GM18520 (cell line): ENCODE results near the gene GZMA.

Experiments
- ATAC-seq: cut with Tn5 transposase; IDR thresholded peaks from one replicate; pipeline ENCODE4 v1.9.1; 2021; ENCODE audit not compliant: unreplicated experiment

The GZMA gene

DNA sequence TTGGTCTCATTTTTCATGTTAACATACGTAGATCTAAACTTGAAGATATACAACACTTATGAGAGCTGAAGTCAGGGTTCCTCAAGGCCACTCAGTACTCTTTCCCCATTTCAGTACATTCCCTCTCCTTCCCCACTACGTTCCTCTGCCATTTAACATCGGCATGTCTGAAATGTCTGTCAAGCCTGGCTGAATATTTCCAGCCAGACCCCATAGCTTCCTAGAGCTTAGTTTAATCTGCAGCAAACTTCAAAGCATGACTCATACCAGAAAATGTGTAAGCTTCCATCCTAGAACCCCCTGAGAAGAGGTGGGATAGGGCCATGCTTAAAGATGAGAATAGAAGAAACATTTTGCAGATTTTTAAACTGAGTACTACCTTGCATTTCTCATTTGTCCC, 6.2 kb downstream of the GZMA start:
- ATAC-seq: no peak

DNA sequence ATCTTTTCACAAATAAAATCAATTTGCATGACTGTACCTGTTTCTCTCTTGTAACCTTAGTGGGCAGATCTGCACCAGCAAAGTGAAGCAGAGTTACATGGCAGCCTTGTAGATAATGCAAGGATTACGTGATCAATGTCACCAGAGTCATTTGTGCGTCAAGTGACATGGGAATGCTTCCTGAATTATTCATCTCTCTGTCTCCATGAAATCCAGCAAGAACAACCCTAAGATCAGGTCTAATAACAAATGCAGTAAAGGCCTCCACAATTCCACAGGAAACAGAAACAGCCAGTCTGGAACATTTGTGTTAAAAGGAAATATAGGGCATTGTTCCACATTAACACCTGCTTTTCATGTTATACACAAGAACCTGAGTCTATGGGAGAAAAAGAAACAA, 7.8 kb downstream of the GZMA start:
- ATAC-seq: no peak

DNA sequence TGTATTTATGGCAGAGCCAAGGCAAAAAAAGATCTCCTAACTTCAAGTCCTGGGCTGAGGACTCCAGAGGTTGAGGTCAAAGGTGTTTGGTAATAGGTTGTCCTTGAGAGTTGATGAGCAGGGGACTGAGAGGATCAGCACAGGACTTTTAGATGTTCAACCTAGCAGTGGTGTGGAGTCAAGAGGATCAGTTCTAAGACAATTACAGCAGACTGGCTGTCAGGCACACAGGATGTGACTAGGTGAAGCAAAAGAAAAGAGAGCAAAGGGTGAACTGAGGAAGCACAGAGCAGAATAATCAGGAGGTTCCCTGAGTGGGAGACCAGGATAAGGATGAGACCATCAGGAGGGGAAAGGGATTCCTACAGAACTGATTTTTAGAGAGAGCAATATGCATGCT, 10.9 kb downstream of the GZMA start:
- ATAC-seq: no peak

DNA sequence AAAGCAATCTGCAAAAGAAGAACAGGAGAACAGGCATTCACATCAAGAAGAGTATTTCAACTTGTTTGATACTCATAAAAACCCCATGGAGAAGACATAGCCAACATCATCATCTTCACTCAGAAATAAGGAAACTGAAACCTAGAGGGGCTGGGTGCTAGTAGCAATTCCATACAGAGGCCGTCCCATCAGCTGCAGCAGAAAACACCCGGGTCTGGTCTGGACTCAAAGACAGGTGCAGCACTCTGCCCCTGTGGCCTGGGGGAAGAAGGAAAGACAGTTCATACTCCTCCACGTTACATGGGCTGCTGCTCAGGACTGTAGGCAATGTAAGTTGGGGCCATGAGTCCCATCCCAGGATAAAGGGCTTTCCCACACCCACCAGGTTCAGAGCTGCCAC, 11.6 kb downstream of the GZMA start:
- no peak for ATAC-seq

DNA sequence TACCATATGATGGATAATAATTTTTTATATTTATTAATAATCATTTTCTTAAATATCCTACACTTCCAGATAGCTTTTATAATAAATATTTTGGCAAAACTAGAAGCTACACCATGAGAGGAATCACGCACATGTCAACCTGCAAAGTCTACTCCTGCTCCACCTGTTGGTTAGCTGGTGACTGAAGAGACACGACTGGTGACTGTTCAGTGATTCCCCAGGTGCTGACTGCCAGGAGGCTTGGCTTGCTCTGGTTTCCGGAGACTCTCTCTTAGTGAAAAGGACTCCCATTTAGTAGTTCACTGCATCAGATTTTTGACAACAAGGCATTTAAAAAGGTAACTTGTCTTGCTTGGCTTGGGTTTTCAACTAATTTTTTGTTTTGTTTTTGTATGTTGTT, 20.9 kb downstream of the GZMA start:
- no peak for ATAC-seq

DNA sequence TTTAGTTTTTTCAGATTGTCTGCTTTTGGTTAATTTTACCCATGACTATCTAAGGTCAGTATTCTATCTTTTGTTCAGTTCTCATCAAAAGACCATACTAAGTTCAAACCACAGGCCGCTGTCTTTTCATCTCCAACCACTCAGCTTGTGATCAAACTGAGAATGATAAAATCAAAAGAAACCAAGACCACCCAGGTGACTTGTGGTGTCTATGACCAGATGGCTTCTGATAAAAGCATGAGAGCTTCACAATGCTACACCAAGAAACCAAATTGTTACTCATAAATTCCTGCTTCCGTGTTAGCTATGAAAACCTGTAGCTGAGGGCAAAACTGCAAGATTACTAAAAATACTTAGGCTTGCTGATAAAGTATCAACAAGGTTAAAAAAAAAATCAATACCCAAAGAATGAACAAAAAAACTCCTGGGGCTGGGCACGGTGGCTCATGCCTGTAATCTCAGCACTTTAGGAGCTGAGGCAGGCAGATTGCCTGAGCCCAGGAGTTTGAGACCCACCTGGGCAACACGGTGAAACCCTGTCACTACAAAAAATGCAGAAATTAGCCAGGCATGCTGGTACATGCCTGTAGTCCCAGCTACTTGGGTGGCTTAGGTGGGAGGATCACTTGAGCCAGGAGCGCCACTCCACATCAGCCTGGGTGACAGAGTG, 31.7 kb downstream of the GZMA start:
- no peak for ATAC-seq

DNA sequence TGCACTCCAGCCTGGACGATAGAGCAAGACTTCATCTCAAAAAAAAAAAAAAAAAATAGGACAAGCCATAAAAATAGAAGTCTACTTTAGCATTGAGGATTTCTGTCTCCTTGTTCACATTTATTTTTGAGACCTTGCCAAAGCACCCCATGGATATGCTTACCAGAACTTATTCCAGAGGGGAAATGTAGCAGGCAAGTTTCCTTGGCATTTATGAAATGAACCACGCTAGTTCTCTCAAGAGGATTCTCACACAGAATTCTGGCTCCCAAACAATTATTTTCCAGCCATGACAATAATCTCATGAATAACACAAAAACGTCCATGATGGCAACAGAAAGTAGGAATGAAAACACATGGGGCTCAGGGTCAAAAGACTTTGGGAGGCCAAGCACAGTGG, 34.1 kb downstream of the GZMA start:
- no peak for ATAC-seq

DNA sequence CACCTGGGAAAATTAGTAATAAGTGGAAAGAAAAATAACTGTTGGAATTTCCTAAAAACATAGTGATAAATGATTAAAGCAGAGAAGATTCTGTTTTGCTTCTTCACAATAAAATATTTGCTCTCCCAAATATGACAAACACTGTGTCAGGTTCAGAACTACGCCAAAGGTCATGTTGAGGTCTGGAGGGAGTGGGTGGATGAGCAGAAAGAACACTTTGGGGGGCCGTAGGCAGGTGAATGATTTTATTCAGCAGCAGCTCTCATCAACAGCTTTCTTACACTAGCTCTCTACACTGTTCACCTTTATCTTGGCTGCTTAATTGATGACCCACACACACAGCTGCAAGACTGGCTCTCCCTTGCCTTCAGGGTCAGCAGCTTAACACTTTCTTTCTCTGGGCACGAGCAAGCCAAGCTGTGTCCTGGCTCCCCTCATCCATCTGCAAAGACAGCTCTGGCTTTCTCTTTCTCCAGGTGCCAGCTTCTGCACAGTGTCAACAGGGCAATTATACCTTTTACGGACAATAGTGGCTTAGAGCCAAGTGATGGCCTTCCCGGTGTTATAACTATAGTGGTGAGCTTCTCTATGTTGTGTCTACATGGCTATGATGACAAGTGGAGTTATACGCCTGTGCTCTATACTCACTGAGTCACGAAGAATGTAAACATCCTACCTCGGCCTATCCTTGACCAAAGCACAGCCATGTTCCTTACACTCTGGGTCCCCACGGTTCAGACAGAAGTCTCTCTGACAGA, 38.6 kb downstream of the GZMA start:
- ATAC-seq: no peak

DNA sequence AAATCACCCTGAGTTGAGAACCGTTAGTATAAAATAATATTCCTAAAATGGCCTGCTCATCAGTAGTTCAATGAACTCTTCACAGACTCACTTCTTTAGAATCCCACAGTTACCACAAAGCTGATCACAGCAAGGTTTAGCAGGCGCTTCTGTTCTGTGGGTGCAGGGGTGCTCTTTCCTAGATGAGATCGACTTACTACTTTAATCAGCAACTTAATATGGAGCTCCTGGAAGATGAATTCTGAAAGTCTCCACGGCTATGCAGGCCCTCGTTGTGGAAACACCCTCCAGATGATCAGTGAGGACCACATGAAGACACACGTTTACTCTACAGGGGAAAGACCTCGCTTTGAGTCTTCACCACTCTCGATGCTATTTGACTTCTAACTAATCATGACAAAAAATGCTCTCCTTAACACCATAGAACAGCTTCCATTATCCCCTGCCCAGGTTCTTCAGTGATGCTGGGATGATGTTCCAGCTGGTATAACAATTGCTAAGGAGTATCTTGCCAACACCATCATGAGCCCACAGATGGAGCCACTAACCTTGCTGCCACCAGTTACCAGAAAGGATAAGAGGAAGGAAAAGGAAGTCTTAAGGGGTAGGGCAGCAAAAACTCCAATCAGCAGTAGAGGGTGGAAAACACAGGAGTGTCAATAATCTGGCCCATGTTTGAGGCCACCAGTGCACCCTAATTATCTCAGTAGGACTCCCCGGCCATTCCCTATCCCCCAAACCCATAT, 39.7 kb downstream of the GZMA start:
- no peak for ATAC-seq

DNA sequence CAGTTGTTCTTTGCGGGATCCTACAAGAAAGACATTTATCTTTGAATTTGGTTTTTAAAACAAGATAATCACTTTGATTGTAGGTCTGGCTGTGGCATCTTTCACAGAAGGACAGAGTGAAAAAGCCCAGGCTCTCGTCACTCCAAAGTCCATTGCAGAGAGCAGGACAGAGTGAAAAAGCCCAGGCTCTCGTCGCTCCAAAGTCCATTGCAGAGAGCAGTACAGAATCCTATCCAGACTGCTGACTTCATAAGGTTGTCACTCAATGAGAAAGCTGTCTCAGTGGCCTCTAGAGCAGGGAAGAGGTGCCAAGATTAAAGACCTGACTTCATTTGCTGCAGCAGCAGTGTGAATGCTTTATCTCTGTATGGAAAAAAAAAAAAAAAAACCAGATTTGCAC, 41.2 kb downstream of the GZMA start:
- ATAC-seq: no peak

DNA sequence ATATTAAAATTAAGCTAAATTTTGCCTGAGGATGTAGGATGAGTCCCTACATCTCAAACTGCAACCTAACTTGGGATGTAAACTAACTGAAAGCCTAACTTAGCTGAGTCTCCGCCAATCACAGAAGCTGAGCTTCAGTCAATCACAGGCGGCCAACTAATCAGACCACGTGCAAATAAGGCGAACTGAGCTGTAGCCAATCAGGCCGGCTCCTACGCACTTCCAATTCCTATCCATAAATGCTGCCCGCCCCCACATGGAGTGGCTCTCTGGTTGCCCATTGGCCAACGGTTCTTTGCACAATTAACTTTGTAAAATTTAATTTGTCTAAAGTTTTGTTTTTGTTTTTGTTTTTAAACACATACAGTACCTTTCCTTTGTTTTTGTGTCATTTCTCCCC, 43.6 kb downstream of the GZMA start:
- ATAC-seq: no peak

DNA sequence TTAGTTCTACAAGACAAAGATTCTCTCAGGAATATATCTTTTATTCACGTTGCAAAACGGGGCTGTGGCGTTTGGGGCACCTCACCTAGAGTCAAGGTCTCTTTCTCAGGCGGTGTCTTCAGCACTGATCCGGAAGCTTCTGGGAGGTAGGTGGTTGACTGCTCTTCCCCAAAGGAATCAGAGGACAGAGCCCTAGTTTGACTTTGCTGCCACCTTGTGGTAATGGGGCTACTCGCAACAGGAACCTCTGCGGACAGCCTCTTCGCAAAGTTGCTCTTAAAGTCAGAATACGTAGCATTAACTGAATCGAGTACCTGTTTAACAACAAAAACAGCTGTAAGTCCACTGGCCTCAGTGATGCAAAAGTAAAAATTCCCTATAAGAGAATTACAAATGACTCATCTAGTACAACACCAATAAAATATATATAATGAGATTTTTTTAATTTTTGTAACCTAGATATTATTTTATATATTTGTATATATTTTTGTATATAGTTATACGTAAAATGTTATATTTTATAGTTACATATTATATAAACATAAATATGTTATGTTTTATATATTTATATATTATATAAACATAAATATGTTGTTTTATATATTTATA, 44.2 kb downstream of the GZMA start:
- peak; percentile 64 for ATAC-seq

DNA sequence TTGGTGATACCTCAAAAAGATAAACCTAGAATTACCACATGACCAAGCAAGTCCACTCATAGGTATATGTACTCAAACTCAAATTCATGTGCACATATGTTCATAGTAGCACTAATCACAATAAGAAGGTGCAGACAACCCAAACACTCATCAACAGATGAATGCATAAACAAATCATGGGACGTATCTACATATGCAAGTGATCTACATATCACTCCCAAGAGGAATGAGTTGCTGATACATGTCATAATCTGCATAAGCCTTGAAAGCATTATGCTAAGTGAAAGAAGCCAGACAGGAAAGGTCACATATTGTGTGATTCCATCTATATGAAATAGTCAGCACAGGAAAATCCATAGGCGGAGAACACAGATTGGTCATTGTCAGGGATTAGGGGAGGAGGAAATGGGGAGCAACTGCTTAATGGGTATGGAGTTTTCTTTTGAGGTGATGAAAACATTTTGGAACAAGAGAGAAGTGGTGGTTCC, 46.9 kb downstream of the GZMA start:
- no peak for ATAC-seq

DNA sequence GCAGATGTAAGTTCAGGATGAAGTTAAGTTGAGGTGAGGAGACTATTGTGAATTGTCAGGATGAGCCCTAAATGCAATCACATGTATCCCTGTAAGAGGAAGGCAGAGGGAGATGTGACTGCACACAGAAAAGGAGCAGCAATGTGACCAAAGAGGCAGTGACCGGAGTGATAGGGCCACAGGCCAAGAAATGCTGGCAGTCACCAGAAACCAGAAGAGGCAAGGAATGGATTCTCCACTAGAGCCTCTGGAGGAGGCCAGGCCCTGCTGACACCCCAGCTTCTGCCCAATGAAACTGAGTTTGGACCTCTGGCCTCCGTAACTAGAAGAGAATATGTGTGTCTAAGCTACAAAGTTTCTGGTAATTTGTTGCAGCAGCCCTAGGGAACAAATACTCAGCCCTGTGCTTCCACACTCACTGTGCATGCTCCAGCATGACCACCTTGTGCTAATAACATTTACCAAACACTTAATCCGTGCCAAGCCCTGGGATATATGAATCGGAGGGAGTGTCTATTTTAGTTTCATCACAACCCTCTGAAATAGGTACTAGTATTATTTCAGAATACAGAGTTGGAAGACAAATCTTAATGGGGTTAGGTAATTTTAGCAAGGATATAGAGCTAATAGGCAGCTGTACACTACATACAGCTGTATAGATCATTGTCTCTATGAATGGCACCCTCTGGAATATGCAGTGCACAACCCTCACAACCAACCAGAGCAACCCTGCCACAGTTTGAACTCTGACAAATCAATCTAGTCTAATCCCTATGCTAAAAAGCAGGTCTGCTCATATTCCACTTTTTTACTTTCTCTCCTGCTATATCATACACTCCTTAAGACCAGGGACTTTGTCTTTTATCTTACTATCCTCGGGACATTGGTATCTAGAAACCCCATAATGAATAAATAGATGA, 49.7 kb downstream of the GZMA start:
- no peak for ATAC-seq

DNA sequence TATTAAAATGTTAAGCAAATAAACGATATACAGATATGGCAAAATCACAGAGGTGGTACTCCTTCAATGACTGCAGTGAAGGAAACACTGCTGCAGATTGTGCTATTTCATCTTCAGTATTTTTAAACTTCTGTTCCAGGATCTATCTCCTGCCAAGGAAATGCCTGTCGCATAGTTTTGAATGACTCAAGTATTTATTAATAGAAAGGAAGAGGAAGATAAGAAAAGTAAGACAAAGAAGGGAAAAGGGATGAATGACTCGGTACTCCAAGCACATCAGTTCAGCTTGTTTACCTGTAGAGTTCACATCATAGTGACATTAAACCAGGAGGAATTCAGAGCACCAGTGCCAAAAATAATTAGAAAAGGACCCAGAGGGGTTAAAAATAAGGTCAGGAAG, 52.4 kb downstream of the GZMA start:
- no peak for ATAC-seq
